ENCODE data around the gene GPR35. TPM values are rescaled to one million over a fixed set of nuclear protein-coding genes. Genes with fewer than 3 reads are reported as not detected.

The GPR35 gene
- polyA plus RNA-seq, 1 of the 3 experiments (the other 2 are of a cell fraction): 1.2 TPM

DNA sequence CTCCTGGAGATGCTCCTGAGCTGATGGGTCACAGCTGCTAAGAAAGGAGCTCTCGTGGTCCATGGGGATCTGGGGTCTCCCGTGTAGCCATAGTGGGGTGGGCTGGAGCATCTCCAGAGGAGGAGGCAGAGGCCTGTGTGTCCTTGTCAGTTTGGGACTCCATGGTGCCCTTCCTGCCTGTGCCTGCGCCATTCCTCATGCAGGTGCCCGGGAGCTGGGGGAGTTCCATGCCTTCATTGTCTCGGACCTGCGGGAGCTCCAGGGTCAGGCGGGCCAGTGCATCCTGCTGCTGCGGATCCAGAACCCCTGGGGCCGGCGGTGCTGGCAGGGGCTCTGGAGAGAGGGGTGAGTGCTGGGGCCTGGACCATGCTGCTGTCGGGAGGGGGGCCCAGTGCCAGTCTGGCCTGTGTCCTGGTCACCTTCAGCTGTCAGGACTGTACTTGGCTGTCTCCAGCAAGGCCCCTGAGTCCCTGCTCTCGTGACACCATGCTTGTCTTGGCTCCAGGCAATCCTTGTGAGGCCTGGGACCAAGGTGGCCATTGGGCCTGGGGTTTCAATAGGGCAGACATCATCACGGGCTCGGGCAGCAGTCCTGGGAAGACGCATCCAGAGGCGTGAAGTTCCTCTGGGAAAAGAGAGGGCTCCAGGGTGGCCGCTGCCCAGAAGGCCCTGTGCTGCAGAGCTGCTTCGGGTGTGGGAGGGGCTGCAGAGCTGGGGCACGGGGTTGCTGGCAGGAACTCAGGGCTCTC is 31.4 kb upstream of the GPR35 start:
- H3K4me2 ChIP-seq: no peak overlapping the region
- H3K79me2 ChIP-seq (ENCODE audit: insufficient read depth): peaks cover 40% of the 10 kb centered on the region
- H3K4me3 ChIP-seq (ENCODE audit: low read depth in 2 of 2, low read length in 1 of 2): no peak overlapping the region
- H3K4me1 ChIP-seq (ENCODE audit: control insufficient read depth in 1 of 2, insufficient read depth in 2 of 2, low read depth in 1 of 2, low read length in 1 of 2): peaks cover 0 to 3% of the 10 kb centered on the region in 2 experiments; a peak in 1 of 4 replicates
- ChIA-PET CTCF (interaction anchor here (0.8 to 2.0 kb wide), 5 partner anchors 10 to 553 kb away, joined by 3 to 9 read pairs (median 3); no protein-coding TSS in a partner anchor), POLR2A (no interaction called here)
- TF ChIP-seq, protein P1, sequence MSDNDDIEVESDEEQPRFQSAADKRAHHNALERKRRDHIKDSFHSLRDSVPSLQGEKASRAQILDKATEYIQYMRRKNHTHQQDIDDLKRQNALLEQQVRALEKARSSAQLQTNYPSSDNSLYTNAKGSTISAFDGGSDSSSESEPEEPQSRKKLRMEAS (IDR thresholded peaks at IDR 0.05; ENCODE audit: low read depth): no peak
- no peak for TF ChIP-seq MXI1 (IDR thresholded peaks at IDR 0.05; ENCODE audit: low read depth, low read length)
- no peak for TF ChIP-seq USF2 (IDR thresholded peaks at IDR 0.05; ENCODE audit: borderline replicate concordance, low read depth, low read length)
- TF ChIP-seq FOSL2 (IDR thresholded peaks at IDR 0.05; ENCODE audit: borderline replicate concordance, low read depth): no peak
- TF ChIP-seq GABPA (IDR thresholded peaks at IDR 0.05; ENCODE audit: low read depth): no peak
- no peak for TF ChIP-seq ELF1 (IDR thresholded peaks at IDR 0.05)
- no peak for TF ChIP-seq SIN3A (IDR thresholded peaks at IDR 0.05; ENCODE audit: borderline replicate concordance, low read depth, low read length)
- H2AFZ ChIP-seq (ENCODE audit: low read depth): no peak overlapping the region
- peaks cover 0 to 51% of the 10 kb centered on the region in 2 experiments for H3K36me3 ChIP-seq (replicated peaks in 1 of 2; ENCODE audit: control insufficient read depth in 1 of 2, insufficient read depth in 2 of 2, low read length in 1 of 2)
- no peaks in the 10 kb centered on the region for H3F3A ChIP-seq (replicated peaks; ENCODE audit: insufficient read depth)
- H3K9me3 ChIP-seq: no peaks in the 10 kb centered on the region
- H3K27me3 ChIP-seq (ENCODE audit: insufficient read depth): no peaks in the 10 kb centered on the region
- 74% methylated on average over 6 of the region's 19 CpGs for WGBS (ENCODE audit: low lambda C conversion rate)
- H4K20me1 ChIP-seq (ENCODE audit: insufficient read depth): peaks cover 10% of the 10 kb centered on the region; the same call in 1 of the 2 replicates
- no peak overlapping the region; a peak in 1 of 4 replicates for H3K27ac ChIP-seq (ENCODE audit: low read depth in 2 of 2, low read length in 1 of 2)
- no peak for DNase-seq
- no peaks in the 10 kb centered on the region for H3K9me2 ChIP-seq
- H3K9ac ChIP-seq: no peak overlapping the region

DNA sequence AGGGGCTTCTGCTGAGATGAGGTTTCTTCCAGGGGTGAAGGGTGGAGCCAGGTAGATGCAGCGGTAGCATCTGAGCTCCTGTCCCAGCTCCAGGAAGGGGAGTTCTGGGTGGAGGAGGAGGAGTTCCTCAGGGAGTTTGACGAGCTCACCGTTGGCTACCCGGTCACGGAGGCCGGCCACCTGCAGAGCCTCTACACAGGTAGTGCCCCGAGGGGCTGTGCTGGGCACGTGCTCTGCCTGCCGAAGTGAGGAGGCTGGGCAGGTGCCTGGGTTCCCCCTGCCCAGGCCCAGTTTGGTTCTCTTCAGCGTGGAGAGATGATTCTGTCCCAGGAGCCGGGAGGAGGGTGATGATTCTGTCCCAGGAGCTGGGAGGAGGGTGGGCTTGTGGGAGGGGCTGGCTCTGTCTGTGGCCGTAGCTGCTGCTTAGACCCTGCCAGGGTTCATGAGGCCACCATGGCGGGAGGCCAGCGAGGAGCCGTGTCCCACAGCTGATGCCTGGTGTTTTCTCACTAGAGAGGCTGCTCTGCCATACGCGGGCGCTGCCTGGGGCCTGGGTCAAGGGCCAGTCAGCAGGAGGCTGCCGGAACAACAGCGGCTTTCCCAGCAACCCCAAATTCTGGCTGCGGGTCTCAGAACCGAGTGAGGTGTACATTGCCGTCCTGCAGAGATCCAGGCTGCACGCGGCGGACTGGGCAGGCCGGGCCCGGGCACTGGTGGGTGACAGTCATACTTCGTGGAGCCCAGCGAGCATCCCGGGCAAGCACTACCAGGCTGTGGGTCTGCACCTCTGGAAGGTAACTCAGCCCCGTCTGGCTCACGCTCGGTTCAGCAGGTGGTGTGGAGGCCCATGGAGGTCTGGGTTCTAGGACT is 30.5 kb upstream of the GPR35 start:
- Histone ChIP-seq H3K27ac (ENCODE audit: low read depth in 2 of 2, low read length in 1 of 2) (no peak overlapping the region; a peak in 1 of 4 replicates), H3K9me3 (no peaks in the 10 kb centered on the region), H3K9ac (no peak overlapping the region), H3K9me2 (no peaks in the 10 kb centered on the region), H3K79me2 (ENCODE audit: insufficient read depth) (peaks cover 31% of the 10 kb centered on the region; the same call in 1 of the 2 replicates), H3K4me3 (ENCODE audit: low read depth in 2 of 2, low read length in 1 of 2) (no peak overlapping the region), H3K36me3 (replicated peaks in 1 of 2; ENCODE audit: control insufficient read depth in 1 of 2, insufficient read depth in 2 of 2, low read length in 1 of 2) (peaks cover 0 to 49% of the 10 kb centered on the region in 2 experiments), H3K4me2 (no peak overlapping the region), H3F3A (replicated peaks; ENCODE audit: insufficient read depth) (no peaks in the 10 kb centered on the region), H3K27me3 (ENCODE audit: insufficient read depth) (no peaks in the 10 kb centered on the region), H3K4me1 (ENCODE audit: control insufficient read depth in 1 of 2, insufficient read depth in 2 of 2, low read depth in 1 of 2, low read length in 1 of 2) (peaks cover 0 to 3% of the 10 kb centered on the region in 2 experiments; a peak in 1 of 4 replicates), H2AFZ (ENCODE audit: low read depth) (no peak overlapping the region), H4K20me1 (ENCODE audit: insufficient read depth) (peaks cover 10% of the 10 kb centered on the region; the same call in 1 of the 2 replicates)
- no peak for DNase-seq
- CTCF ChIA-PET: interaction anchor here (0.8 to 1.5 kb wide), 4 partner anchors 10 to 552 kb away, joined by 3 to 6 read pairs (median 3); no protein-coding TSS in a partner anchor
- POLR2A ChIA-PET: interaction anchor here (0.6 kb wide), 1 partner anchor 569 kb away, joined by 3 read pairs; the partner anchor contains the start of gene NDUFA10
- WGBS (ENCODE audit: low lambda C conversion rate): 96% methylated on average over 4 of the region's 34 CpGs
- TF ChIP-seq CHD2 (IDR thresholded peaks at IDR 0.05; ENCODE audit: low read length, partially characterized antibody): no peak
- TF ChIP-seq USF2 (IDR thresholded peaks at IDR 0.05; ENCODE audit: borderline replicate concordance, low read depth, low read length): no peak
- TF ChIP-seq, protein P1 (IDR thresholded peaks at IDR 0.05; ENCODE audit: low read depth): no peak
- TF ChIP-seq NRF1 (IDR thresholded peaks at IDR 0.05; ENCODE audit: low read depth, low read length): no peak
- no peak for TF ChIP-seq IRF3 (IDR thresholded peaks at IDR 0.05; ENCODE audit: low read depth, low read length)
- TF ChIP-seq RCOR1 (IDR thresholded peaks at IDR 0.05; ENCODE audit: low read length): no peak
- TF ChIP-seq EZH2phosphoT487 (IDR thresholded peaks at IDR 0.05; ENCODE audit: borderline replicate concordance, low read depth): no peak
- no peak for TF ChIP-seq MEF2A (IDR thresholded peaks at IDR 0.05; ENCODE audit: borderline replicate concordance, low read depth)
- TF ChIP-seq GABPA (IDR thresholded peaks at IDR 0.05; ENCODE audit: low read depth): no peak
- no peak for TF ChIP-seq RFX5 (IDR thresholded peaks at IDR 0.05; ENCODE audit: low read length)
- TF ChIP-seq YY1 (IDR thresholded peaks at IDR 0.05; ENCODE audit: low read depth): no peak
- TF ChIP-seq USF1 (IDR thresholded peaks at IDR 0.05; ENCODE audit: borderline replicate concordance, low read depth): no peak

All from SK-N-SH (cell line).